GM12878 (cell line): ENCODE results near the gene ILKAP. TPM values are rescaled to one million over a fixed set of nuclear protein-coding genes. Genes with fewer than 3 reads are reported as not detected.

Experiments
- ATAC-seq: fragments of 200-7000 bp; cut with Tn5 transposase; 3 replicates; pipeline ENCODE4 v1.9.1; 2020; ENCODE audit warnings: mild to moderate bottlenecking, moderate library complexity
- BruUV-seq: library from RNA; stranded (reverse); fragments of 400-500 nt; replicated peaks from 2 replicates; lab custom pipeline; 2021; lab: Mats Ljungman, UMichigan
- CTCF ChIA-PET: fragments of 300-600 bp; sonication (Branson Sonifier 250); formaldehyde crosslinking; extraction: SDS; loops from one replicate; lab custom pipeline; 2021; ENCODE audit warnings: inconsistent platforms; lab: Yijun Ruan, JAX
- POLR2A ChIA-PET: fragments of 350-600 bp; formaldehyde crosslinking; extraction: SDS; loops from one replicate; lab custom pipeline; 2021; ENCODE audit warnings: inconsistent platforms; lab: Charles Lee
- RAD21 ChIA-PET: fragments of 300-600 bp; sonication (Branson Sonifier 250); formaldehyde crosslinking; loops from one replicate; lab custom pipeline; 2023; ENCODE audit warnings: antibody characterized with exemption; ENCODE audit not compliant: unreplicated experiment; lab: Charles Lee
- SMC1A ChIA-PET: fragments of 300-600 bp; sonication (Branson Sonifier 250); formaldehyde crosslinking; loops from one replicate; lab custom pipeline; 2023; ENCODE audit not compliant: unreplicated experiment, uncharacterized antibody; lab: Charles Lee
- DNase-seq: peaks from one replicate; pipeline ENCODE4 v3.0.0-alpha.2; 2011; ENCODE audit warnings: low read depth, low spot score
- FAIRE-seq: peaks from 3 replicates; lab custom pipeline; 2011; peaks lifted over from hg19 to GRCh38; lab: Jason Lieb, UNC
- H2AFZ ChIP-seq: 2 replicates; pipeline ENCODE4 v1.6.0; 2011; ENCODE audit warnings: low read depth, low read length, control low read depth; ENCODE audit not compliant: control insufficient read depth
- H3K27ac ChIP-seq: 2 replicates; pipeline ENCODE4 v1.5.1; 2011; ENCODE audit warnings: control low read depth; ENCODE audit not compliant: control insufficient read depth, insufficient read depth
- H3K27me3 ChIP-seq, 2 experiments: replicated peaks in 1 of 2; 2 replicates each; pipeline versions ENCODE4 v1.6.0 to v1.6.1; 2011; ENCODE audit warnings: low read length in 1 of 2; ENCODE audit not compliant: control insufficient read depth in 2 of 2, insufficient read depth in 2 of 2
- H3K36me3 ChIP-seq, 2 experiments: 2 replicates each; pipeline ENCODE4 v1.5.1; 2011; ENCODE audit warnings: low read length in 1 of 2; ENCODE audit not compliant: control insufficient read depth in 2 of 2, insufficient read depth in 2 of 2
- H3K4me1 ChIP-seq: 2 replicates; pipeline ENCODE4 v1.6.1; 2011; ENCODE audit warnings: mild to moderate bottlenecking, low read length, moderate library complexity, mixed read lengths; ENCODE audit not compliant: control insufficient read depth, insufficient read depth
- H3K4me2 ChIP-seq: 2 replicates; pipeline ENCODE4 v1.6.0; 2011; ENCODE audit warnings: control low read depth; ENCODE audit not compliant: control insufficient read depth, insufficient read depth
- H3K4me3 ChIP-seq: fragments of 200-600 bp; sonication (generic); 2 replicates; pipeline ENCODE4 v1.5.1; 2016
- H3K79me2 ChIP-seq: 2 replicates; pipeline ENCODE4 v1.6.0; 2011; ENCODE audit warnings: low read length; ENCODE audit not compliant: control insufficient read depth, insufficient read depth
- H3K9ac ChIP-seq: 2 replicates; pipeline ENCODE4 v1.8.0; 2011; ENCODE audit warnings: low read length, control low read depth, mixed read lengths; ENCODE audit not compliant: control insufficient read depth, insufficient read depth
- H3K9me3 ChIP-seq: replicated peaks from 3 replicates; pipeline ENCODE4 v1.5.1; 2011; ENCODE audit warnings: mild to moderate bottlenecking, low read length; ENCODE audit not compliant: control insufficient read depth, insufficient read depth
- H4K20me1 ChIP-seq: 2 replicates; pipeline ENCODE4 v1.6.0; 2011; ENCODE audit not compliant: control insufficient read depth, insufficient read depth
- CBFB ChIP-seq: IDR thresholded peaks from 2 replicates; pipeline ENCODE4 v1.6.1; 2016; ENCODE audit warnings: antibody characterized with exemption, low read depth
- KAT2A ChIP-seq: conservative IDR thresholded peaks from 2 replicates; pipeline ENCODE4 v1.6.1; 2011; ENCODE audit warnings: low read depth, low read length; ENCODE audit not compliant: control insufficient read depth
- NR2C1 ChIP-seq: fragments of 450-650 bp; IDR thresholded peaks from 2 replicates; pipeline ENCODE4 v1.6.1; 2017; ENCODE audit warnings: antibody characterized with exemption, mild to moderate bottlenecking, moderate library complexity
- SREBF2 ChIP-seq: IDR thresholded peaks from 2 replicates; pipeline ENCODE4 v1.6.1; 2012; ENCODE audit warnings: mild to moderate bottlenecking, low read length
- SRF ChIP-seq, 2 experiments: IDR thresholded peaks; 2 replicates each; pipeline ENCODE4 v1.6.1; 2011; ENCODE audit warnings: low read depth in 2 of 2, low read length in 2 of 2, mild to moderate bottlenecking in 1 of 2, moderate library complexity in 1 of 2
- STAT3 ChIP-seq: IDR thresholded peaks from 2 replicates; pipeline ENCODE4 v1.6.1; 2011; ENCODE audit warnings: low read depth, low read length, improper control_type of control experiment
- ZBED1 ChIP-seq: IDR thresholded peaks from 2 replicates; pipeline ENCODE4 v1.6.1; 2016; ENCODE audit warnings: borderline replicate concordance
- ZNF384 ChIP-seq: IDR thresholded peaks from 2 replicates; pipeline ENCODE4 v1.6.1; 2012; ENCODE audit warnings: low read depth, mild to moderate bottlenecking, low read length, improper control_type of control experiment, borderline replicate concordance
- WGBS: methylation state at CpG from one replicate; pipeline ENCODE4 v1.1.6; 2016; ENCODE audit warnings: low lambda C conversion rate; ENCODE audit not compliant: insufficient replicate concordance, insufficient coverage; ENCODE audit errors: missing lambda C conversion rate; 5-methylcytosine and 5-hydroxymethylcytosine counted together
- in situ Hi-C: fragments of 300-500 bp; cut with MboI; formaldehyde crosslinking; loops from 9 replicates; pipeline ENCODE4 v1.14.3; 2018; ENCODE audit warnings: mixed read lengths
- intact Hi-C: fragments of 100-400 bp; cut with micrococcal nuclease; formaldehyde crosslinking; loops from one replicate; pipeline ENCODE4 v1.14.2; 2022; ENCODE audit not compliant: unreplicated experiment
- polyA plus RNA-seq, 11 experiments: library from polyadenylated mRNA; depleted of rRNA in 4 of 11; unstranded in 6 of 11; stranded (reverse) in 5 of 11; fragments of >200 nt; fragmentation: Nextera tagmentation in 4 of 11; fragmentation: Illumina TruSeq in 1 of 11; extraction: Ambion mirVana in 4 of 11; extraction: Trizol in 1 of 11; gene quantifications; 1 replicate in 1 of 11; 2 replicates in 10 of 11; pipeline versions ENCODE4 v1.2.1 to v1.2.3, GENCODE V29; 2011 to 2016; ENCODE audit warnings: inconsistent platforms in 2 of 11, missing spikeins in 2 of 11, low read depth in 1 of 11
- total RNA-seq, 4 experiments: library from RNA; depleted of rRNA in 3 of 4; stranded (reverse); fragments of >200 nt in 3 of 4; fragmentation: Illumina TruSeq in 1 of 4; extraction: Trizol in 1 of 4; gene quantifications; 2 replicates each; pipeline versions ENCODE4 v1.2.1 to v1.2.3, GENCODE V29; 2013 to 2021
- TF ChIP-seq, protein P1 (sequence below): fragments of 450-650 bp; formaldehyde crosslinking; IDR thresholded peaks from 2 replicates; pipeline ENCODE4 v1.4.0; 2022; ENCODE audit warnings: mild to moderate bottlenecking, moderate library complexity
- TF ChIP-seq, protein P2 (sequence below): fragments of 450-650 bp; IDR thresholded peaks from 2 replicates; pipeline ENCODE4 v1.6.1; 2017; ENCODE audit warnings: mild to moderate bottlenecking
- TF ChIP-seq, protein P3 (sequence below): fragments of 150-350 bp; IDR thresholded peaks from 2 replicates; pipeline ENCODE4 v1.6.1; 2014; ENCODE audit warnings: mild to moderate bottlenecking, low read depth, low read length

The ILKAP gene
- total and polyA plus RNA-seq, 10 of the 15 experiments (the other 5 are each of a cell fraction or from before 2014, with no cell fraction given) = 4.2 to 65.3 (median 37.3) TPM

DNA sequence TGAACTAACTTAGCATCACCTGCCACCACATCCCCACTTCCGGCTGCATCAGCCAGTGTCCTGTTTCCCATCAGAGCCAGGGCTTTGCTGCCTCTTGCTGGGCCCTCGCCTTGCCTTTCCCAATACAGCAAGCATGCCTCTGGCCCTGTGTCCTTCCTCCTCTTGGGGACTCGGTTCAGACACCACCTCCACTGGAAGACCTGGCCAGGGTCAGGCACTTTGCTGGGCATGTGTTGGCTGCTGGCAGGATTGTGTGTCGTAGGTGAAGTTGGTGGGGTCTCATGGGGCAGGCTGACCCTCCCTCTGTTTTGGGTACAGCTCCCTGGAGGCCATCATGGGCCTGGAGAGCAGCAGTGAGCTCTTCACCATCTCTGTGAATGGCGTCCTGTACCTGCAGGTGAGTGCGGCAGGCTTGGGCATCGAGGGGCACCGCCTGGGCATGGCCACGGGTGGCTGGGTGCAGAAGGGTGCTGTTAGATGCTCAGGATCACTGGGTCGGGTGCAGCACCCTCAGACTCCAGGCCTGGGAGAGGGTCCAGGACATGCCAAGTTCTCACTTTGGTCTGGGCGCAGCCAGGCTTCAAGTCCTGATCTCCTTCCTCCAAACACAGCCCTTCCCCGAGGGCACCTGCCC, 38.1 kb downstream of the ILKAP start:
- H3K79me2 ChIP-seq = no peaks in the 10 kb centered on the region
- DNase-seq = no peak
- ChIA-PET RAD21 (no interaction called here), CTCF (interaction anchor here (0.5 kb wide), 1 partner anchor 136 kb away, joined by 3 read pairs; no protein-coding TSS in a partner anchor), SMC1A (interaction anchor here (1.2 kb wide), 1 partner anchor 10 kb away, joined by 3 read pairs; no protein-coding TSS in a partner anchor), POLR2A (interaction anchor here (0.5 kb wide), 1 partner anchor 21 kb away, joined by 4 read pairs; no protein-coding TSS in a partner anchor)
- no peaks in the 10 kb centered on the region for H3K9me3 ChIP-seq
- no peak overlapping the region for H3K4me2 ChIP-seq
- TF ChIP-seq STAT3 (no peak), ZBED1 (no peak), ZNF384 (no peak), KAT2A (no peak), SREBF2 (no peak), SRF (IDR thresholded peaks at IDR 0.05; ENCODE audit: low read depth in 2 of 2, low read length in 2 of 2) (no peak), NR2C1 (no peak), CBFB (no peak)
- TF ChIP-seq, protein P1, sequence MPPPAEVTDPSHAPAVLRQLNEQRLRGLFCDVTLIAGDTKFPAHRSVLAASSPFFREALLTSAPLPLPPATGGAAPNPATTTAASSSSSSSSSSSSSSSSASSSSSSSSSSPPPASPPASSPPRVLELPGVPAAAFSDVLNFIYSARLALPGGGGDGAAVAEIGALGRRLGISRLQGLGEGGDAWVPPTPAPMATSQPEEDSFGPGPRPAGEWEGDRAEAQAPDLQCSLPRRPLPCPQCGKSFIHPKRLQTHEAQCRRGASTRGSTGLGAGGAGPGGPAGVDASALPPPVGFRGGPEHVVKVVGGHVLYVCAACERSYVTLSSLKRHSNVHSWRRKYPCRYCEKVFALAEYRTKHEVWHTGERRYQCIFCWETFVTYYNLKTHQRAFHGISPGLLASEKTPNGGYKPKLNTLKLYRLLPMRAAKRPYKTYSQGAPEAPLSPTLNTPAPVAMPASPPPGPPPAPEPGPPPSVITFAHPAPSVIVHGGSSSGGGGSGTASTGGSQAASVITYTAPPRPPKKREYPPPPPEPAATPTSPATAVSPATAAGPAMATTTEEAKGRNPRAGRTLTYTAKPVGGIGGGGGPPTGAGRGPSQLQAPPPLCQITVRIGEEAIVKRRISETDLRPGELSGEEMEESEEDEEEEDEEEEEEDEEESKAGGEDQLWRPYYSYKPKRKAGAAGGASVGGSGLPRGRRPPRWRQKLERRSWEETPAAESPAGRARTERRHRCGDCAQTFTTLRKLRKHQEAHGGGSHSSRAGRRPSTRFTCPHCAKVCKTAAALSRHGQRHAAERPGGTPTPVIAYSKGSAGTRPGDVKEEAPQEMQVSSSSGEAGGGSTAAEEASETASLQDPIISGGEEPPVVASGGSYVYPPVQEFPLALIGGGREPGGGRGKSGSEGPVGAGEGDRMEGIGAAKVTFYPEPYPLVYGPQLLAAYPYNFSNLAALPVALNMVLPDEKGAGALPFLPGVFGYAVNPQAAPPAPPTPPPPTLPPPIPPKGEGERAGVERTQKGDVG (CRISPR knock-in tag) = no peak
- TF ChIP-seq, protein P2, sequence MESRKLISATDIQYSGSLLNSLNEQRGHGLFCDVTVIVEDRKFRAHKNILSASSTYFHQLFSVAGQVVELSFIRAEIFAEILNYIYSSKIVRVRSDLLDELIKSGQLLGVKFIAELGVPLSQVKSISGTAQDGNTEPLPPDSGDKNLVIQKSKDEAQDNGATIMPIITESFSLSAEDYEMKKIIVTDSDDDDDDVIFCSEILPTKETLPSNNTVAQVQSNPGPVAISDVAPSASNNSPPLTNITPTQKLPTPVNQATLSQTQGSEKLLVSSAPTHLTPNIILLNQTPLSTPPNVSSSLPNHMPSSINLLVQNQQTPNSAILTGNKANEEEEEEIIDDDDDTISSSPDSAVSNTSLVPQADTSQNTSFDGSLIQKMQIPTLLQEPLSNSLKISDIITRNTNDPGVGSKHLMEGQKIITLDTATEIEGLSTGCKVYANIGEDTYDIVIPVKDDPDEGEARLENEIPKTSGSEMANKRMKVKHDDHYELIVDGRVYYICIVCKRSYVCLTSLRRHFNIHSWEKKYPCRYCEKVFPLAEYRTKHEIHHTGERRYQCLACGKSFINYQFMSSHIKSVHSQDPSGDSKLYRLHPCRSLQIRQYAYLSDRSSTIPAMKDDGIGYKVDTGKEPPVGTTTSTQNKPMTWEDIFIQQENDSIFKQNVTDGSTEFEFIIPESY = no peak
- TF ChIP-seq, protein P3, sequence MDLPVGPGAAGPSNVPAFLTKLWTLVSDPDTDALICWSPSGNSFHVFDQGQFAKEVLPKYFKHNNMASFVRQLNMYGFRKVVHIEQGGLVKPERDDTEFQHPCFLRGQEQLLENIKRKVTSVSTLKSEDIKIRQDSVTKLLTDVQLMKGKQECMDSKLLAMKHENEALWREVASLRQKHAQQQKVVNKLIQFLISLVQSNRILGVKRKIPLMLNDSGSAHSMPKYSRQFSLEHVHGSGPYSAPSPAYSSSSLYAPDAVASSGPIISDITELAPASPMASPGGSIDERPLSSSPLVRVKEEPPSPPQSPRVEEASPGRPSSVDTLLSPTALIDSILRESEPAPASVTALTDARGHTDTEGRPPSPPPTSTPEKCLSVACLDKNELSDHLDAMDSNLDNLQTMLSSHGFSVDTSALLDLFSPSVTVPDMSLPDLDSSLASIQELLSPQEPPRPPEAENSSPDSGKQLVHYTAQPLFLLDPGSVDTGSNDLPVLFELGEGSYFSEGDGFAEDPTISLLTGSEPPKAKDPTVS = no peak
- 67% methylated on average over 12 of the region's 12 CpGs for WGBS
- ATAC-seq = no peak
- H3K36me3 ChIP-seq = peaks cover 2 to 10% of the 10 kb centered on the region in 2 experiments
- no peak overlapping the region for H3K27ac ChIP-seq
- no peak overlapping the region for H2AFZ ChIP-seq
- in situ Hi-C loops = no loop called here
- intact Hi-C loops = no loop called here
- H3K4me1 ChIP-seq = 0 out of 2 replicates have a peak, but pooled peaks cover under 1% of the 10 kb centered on the region
- no peak overlapping the region for H3K9ac ChIP-seq
- H3K27me3 ChIP-seq = peaks cover 0 to 5% of the 10 kb centered on the region in 2 experiments; a peak in 3 of 4 replicates
- no peak overlapping the region for H3K4me3 ChIP-seq
- H4K20me1 ChIP-seq = no peaks in the 10 kb centered on the region; the same call in 1 of the 2 replicates
- FAIRE-seq = no peak
- BruUV-seq = no TSS peak
